HG03575 (cell line): ENCODE data around the gene DPP10.

ENCODE experiments used
- ATAC-seq: cut with Tn5 transposase; IDR thresholded peaks from one replicate; pipeline ENCODE4 v1.9.1; 2021; ENCODE audit not compliant: unreplicated experiment, insufficient number of reproducible peaks, low FRiP score; ENCODE audit errors: extremely low read depth

Gene DPP10

GRCh38 chr2:114762986-114763385 is 320.5 kb downstream of the DPP10 start:
- no peak for ATAC-seq

GRCh38 chr2:114769110-114769509 is 326.7 kb downstream of the DPP10 start:
- no peak for ATAC-seq

DNA sequence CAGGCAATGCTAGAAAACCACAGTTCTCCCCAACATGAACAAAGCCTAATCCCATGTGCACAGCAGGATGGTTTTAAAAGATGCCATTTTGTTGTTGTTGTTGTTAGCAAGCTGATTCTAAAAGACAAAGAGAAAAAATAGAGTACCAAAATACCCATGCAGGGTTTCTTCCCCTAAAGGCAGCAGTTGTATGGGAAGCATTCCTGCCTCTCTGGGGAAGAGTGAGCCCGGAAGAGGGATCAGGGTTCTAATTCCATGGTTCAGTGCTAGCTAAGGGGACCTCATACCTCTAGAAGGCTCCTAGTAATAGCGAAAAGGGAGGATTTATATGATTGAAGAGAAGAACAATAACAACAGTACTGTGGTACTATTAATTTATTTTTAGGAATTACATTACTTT is 327.6 kb downstream of the DPP10 start:
- ATAC-seq, result no peak

GRCh38 chr2:114784046-114784445 is 341.6 kb downstream of the DPP10 start:
- no peak for ATAC-seq

DNA sequence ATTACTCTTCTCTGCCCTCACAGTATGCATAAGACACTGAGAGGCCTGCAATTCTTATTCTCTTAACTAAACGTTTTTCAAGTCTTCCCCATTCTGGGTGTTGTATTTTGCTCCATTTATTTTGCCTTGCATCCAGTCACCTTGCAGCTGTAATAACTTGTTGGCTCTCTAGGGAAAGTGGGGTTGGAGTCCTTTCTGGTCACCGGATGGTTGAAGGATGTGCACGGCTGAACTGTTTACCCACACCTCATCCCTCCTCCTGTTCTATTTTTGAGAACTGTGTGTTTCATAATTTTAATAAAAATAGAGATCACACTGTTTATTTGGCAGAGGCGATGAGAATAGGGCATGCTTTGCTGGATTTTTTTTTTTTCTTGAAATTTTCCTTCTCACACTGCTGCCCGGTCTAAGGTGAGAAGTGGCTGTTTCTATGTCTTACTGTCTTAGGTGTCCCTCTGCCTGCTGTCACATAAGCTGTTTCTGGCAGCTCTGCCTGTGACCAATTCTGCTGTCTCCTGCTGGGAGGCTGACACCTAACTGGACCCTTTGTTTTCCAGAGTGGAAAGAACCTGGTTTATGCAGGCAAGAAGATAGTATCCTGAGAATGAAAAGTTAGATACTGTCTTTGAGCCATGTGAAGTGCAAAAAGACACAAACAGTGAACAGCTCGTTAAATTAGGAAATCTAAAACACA is 342.6 kb downstream of the DPP10 start:
- no peak for ATAC-seq

- ATAC-seq, result no peak
These were observed 344.5 kb downstream of the DPP10 start for GRCh38 chr2:114786901-114787300.

- no peak for ATAC-seq
These were observed 345.0 kb downstream of the DPP10 start for GRCh38 chr2:114787486-114787885.

- ATAC-seq, result no peak
These were observed 347.5 kb downstream of the DPP10 start for GRCh38 chr2:114789989-114790388.

DNA sequence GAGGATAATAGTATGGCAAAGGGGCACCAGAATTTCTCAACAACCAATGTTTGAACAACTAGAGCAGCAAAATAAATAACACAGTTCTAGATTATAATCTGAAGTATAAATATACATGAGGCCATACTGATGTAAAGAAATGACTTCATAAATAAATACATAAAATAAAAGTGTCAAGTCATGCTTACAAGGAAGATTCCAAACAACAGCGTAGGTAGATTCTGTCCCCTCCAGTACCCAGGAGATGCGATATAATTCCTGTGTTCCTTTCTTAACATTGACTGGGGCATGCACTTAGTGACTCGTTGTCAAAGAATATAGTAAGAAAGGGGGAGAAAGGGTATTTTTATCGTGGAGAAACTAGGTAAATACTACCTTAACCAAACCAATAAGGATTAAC is 355.1 kb downstream of the DPP10 start:
- no peak for ATAC-seq

DNA sequence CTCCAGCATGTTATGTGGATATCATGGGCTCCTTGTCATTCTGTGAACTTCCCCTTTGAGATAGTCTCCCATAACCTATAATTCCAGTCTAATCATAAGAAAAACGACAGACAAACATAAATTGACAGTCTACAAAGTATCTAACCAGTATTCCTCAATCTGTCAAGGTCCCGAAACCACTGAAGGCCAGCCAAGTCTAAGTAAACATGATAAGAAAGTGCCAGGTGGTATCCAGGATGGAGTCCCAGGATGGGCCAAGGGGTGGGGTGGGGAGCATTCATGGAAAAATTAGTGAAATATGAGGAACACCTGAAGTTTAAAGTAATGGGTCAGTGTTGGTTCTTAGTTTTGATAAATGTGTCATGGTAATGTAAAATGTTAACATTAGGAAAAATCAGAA is 355.5 kb downstream of the DPP10 start:
- ATAC-seq, result no peak

GRCh38 chr2:114800371-114800770 is 357.9 kb downstream of the DPP10 start:
- ATAC-seq, result no peak

DNA sequence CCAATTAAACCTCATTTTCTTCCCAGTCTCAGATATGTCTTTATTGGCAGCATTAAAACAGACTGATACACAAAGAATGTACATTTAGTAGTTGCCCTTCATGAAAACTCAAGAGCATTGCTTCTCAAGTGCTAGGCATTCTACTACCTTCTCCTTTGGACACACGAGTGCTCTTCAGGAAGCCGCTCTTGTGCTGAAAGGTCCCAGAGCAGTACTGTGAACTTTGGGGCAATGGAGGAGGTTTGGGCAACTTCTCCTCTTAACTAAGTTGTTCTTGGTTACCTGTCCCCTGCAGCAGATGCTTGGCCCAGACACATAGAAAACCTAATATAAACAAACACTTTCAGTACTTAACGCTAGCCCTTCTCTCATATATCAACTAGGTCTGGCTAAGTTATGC is 362.8 kb downstream of the DPP10 start:
- no peak for ATAC-seq

GRCh38 chr2:114810092-114810491 is 367.7 kb downstream of the DPP10 start:
- no peak for ATAC-seq

DNA sequence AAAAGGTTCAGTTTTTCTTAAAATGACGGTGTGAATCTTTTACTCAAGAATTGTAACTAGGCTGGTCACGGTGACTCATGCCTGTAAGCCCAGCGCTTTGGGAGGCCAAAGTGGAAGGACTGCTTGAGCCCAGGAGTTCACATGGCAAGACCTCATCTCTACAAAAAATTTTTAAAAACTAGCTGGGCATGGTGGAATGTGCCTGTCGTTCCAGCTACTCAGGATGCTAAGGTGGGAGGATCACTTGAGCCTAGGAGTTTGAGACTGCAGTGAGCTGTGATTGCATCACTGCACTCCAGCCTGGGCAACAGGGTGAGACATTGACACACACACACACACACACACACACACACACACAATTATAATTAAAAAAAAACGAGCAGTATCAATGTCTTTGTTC is 369.8 kb downstream of the DPP10 start:
- ATAC-seq, result no peak

GRCh38 chr2:114814355-114814754 is 371.9 kb downstream of the DPP10 start:
- no peak for ATAC-seq

- no peak for ATAC-seq
These were observed 378.6 kb downstream of the DPP10 start for GRCh38 chr2:114821055-114821454.

DNA sequence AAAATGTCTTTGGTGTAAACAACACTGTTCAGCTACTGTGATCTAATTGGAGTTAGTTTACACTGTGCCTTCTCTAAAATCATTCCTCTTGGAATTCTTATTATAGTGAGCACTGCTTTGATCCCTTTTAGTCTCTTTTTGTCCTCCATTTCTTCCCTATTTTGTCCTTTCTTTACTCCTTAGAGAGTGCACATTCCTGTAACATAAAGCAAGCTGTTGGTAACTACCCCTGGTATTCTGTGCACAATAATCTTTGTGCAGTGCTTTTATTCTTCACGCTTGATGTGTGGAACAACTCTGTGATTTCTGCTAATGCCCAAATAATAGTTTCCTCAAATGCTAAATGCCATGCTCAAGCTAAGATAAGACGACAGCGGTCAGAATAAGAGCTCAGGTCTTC is 401.5 kb downstream of the DPP10 start:
- no peak for ATAC-seq

DNA sequence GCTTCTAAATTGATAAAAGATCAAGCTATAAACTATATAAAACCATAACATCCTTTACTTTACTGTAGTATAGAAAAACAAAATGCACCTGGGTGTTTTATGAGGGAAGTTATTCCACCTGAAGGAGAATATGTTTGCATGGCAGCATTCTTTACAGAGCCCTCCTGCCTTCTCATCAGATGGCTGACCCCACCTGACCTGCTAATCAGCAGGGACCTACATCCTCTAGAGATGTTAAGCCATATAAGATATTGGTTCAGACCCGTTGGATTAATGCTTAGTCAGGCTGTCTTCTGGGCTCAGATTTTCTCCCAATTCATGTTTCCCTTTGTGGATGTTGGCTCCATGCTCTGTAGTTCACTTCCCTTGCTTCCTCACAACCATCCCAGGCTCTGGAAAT is 414.8 kb downstream of the DPP10 start:
- ATAC-seq, result no peak

GRCh38 chr2:114859726-114860510 is 417.5 kb downstream of the DPP10 start:
- ATAC-seq, result no peak

DNA sequence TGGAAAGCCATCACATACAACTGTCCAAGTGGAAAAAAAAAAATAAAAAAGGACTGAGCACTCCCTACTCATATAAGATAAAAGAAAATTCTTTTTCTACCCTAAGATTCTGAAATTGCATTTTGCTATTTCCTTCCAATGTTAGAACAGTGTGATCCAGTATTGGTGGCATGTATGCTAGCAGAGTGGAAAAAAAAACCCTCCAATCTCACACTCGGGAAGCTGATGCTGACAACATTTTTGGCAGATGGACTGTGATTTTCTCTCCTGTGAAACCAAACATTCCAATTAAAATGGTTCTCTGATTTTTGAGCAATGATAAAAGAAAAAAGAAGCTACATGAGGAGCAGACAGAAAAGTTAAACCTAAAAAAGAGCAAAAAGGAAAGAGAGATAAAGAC is 419.8 kb downstream of the DPP10 start:
- ATAC-seq, result no peak

- ATAC-seq, result no peak
These were observed 422.5 kb downstream of the DPP10 start for GRCh38 chr2:114864901-114865300.
